ENCODE results near the gene ADAMTS14. TPM values are rescaled to one million over a fixed set of nuclear protein-coding genes. Genes with fewer than 3 reads are reported as not detected.
A peak's percentile ranks its signal among the peaks of the same experiment; 100 is the strongest.

The ADAMTS14 gene
- total RNA-seq, 1 donor from 2014 or later, result 29.8 TPM

DNA sequence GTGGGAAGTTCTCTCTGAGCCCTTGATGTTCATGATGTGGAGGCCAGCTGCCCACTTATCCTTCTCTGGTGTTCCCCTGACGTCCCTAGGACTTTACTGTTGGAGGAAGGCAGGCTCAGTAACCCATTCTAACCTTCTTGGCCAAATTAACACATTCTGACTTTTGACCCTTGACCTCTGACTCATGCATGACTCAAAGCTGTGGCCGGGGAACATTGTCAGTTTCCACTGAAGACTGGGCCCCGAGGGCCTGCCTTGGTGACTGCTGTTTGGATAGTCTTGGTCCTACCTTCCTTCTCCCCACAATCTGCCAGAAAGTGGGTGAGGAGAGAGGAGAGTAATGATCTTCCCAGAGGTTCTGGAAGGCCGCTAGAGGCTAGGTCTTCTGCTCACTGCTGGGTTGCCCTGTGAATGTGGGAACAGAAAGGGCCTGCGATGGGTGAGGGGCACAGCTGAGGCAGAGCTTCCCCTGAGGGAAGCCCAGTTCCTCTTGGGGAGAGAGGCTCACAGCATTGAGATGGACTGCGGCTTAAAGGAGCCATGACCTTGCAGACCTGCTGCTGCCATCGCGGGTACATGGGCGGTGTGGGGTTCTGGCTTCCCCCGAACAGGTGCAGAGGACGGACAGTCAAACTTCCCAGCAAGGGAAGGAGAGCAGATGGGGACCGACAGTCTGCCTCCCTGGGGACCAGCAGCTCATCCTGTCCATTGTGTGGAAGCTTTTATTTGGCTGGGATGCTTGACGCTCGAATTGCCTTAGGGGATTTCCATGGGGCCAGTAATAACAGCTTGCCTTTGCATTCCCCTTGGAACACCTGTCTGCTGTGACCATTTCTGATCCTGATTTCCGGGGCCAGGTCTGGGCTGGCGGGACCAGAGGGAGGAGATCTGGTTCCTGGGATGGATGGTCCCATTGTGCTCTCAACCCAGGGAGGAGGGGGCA lies 43.8 kb downstream of the ADAMTS14 start:
- TF ChIP-seq, protein P1, sequence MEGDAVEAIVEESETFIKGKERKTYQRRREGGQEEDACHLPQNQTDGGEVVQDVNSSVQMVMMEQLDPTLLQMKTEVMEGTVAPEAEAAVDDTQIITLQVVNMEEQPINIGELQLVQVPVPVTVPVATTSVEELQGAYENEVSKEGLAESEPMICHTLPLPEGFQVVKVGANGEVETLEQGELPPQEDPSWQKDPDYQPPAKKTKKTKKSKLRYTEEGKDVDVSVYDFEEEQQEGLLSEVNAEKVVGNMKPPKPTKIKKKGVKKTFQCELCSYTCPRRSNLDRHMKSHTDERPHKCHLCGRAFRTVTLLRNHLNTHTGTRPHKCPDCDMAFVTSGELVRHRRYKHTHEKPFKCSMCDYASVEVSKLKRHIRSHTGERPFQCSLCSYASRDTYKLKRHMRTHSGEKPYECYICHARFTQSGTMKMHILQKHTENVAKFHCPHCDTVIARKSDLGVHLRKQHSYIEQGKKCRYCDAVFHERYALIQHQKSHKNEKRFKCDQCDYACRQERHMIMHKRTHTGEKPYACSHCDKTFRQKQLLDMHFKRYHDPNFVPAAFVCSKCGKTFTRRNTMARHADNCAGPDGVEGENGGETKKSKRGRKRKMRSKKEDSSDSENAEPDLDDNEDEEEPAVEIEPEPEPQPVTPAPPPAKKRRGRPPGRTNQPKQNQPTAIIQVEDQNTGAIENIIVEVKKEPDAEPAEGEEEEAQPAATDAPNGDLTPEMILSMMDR (IDR thresholded peaks at IDR 0.05; ENCODE audit: partially characterized antibody, unreplicated experiment), result no peak
- Mint-ChIP-seq H3K4me1 (ENCODE audit: low read depth, unreplicated experiment) (peaks cover 54% of the 10 kb centered on the region), H3K4me3 (ENCODE audit: unreplicated experiment) (peak overlapping the region; percentile 72), H3K27ac (ENCODE audit: unreplicated experiment) (peak overlapping the region; percentile 98), H3K36me3 (ENCODE audit: unreplicated experiment) (no peaks in the 10 kb centered on the region), H3K27me3 (ENCODE audit: unreplicated experiment) (peaks cover 27% of the 10 kb centered on the region), H3K9me3 (ENCODE audit: unreplicated experiment) (peaks cover 21% of the 10 kb centered on the region)
- DNase-seq, result peak; percentile 80

DNA sequence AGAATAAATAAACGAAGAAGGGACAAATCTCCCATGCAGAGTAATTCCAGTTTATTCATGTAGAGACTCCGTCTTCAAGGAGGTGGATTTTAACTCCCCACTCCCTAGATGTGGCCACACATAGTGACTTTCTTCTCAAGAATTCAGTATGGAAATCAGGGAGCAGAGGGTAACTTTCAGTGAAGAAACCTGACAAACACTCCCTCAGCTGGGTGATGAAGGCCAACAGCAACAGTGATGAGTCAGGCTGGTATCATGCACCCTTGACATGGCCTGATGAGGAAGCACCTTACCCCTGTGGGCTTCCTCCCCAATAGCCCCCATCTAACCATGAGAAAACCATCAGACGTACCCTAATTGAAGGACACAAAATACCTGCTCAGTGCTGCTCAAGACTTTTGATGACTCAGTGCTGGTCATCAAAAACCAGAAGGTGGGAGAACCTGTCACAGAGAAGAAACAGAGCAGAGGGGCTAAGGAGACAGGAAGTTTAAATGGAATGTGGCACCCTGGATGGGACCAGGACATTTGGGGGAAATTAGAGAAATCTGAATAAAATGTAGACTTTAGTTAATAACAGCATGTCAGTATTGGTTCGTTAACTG lies 50.6 kb downstream of the ADAMTS14 start:
- no peaks in the 10 kb centered on the region for H3K36me3 Mint-ChIP-seq (ENCODE audit: unreplicated experiment)
- TF ChIP-seq, protein P1 (IDR thresholded peaks at IDR 0.05; ENCODE audit: partially characterized antibody, unreplicated experiment), result no peak
- H3K9me3 Mint-ChIP-seq (ENCODE audit: unreplicated experiment), result peaks cover 7% of the 10 kb centered on the region
- peak overlapping the region; percentile 43 for H3K27ac Mint-ChIP-seq (ENCODE audit: unreplicated experiment)
- H3K4me3 Mint-ChIP-seq (ENCODE audit: unreplicated experiment), result no peak overlapping the region
- peaks cover 2% of the 10 kb centered on the region for H3K27me3 Mint-ChIP-seq (ENCODE audit: unreplicated experiment)
- peaks cover 11% of the 10 kb centered on the region for H3K4me1 Mint-ChIP-seq (ENCODE audit: low read depth, unreplicated experiment)
- no peak for DNase-seq

DNA sequence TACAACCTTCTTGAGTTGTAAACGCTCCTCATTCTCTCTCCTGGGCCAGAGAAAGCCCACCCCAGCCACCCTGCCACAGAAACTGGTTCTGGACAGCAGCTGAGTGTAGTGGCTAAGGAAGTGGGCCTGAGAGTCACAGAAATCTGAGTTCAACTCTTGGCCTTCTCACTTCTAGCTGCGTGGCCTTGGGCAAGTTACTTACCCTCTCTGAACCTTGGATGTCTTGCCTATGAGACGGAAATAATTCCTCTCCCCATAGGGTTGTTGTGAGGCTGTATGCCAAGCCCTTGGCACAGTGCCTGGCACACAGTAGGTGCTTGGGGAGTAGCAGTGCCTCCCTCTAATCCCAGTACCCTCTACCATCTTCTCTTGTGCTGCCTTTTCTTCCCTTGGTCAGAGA lies 51.5 kb downstream of the ADAMTS14 start:
- DNase-seq, result no peak
- TF ChIP-seq, protein P1 (IDR thresholded peaks at IDR 0.05; ENCODE audit: partially characterized antibody, unreplicated experiment), result no peak
- H3K4me1 Mint-ChIP-seq (ENCODE audit: low read depth, unreplicated experiment), result peaks cover 9% of the 10 kb centered on the region
- H3K9me3 Mint-ChIP-seq (ENCODE audit: unreplicated experiment), result peaks cover 9% of the 10 kb centered on the region
- peaks cover 2% of the 10 kb centered on the region for H3K27me3 Mint-ChIP-seq (ENCODE audit: unreplicated experiment)
- H3K4me3 Mint-ChIP-seq (ENCODE audit: unreplicated experiment), result no peak overlapping the region
- H3K36me3 Mint-ChIP-seq (ENCODE audit: unreplicated experiment), result no peaks in the 10 kb centered on the region
- H3K27ac Mint-ChIP-seq (ENCODE audit: unreplicated experiment), result no peak overlapping the region

DNA sequence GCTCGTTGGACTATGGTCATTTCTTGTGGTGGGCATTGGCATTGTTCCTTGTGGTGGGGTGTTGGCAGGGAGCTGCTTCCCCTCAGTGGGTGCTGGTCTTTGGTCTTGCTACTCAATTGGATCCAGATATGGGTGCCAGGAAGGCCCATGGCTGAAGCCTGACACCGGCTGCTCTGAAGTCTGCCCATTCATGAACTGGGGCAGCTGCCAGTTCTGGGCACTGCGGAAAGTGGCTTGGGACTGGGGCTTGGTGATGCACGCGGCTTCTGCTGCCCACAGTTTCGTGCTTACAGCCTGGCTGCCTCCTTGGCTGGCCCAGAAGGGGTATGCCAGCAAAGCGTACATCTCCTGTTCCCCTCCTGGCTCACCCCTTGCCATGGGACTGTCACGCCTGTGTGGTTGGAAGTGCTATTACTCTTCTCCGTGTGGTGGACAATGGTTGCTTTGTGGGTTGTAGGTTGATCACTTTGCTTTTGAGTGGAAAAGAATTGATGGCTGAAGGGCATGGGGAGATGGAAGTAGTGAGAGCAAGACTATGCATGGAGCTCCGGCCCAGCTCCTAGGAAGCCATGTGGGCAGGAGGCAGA lies 54.7 kb downstream of the ADAMTS14 start:
- no peak overlapping the region for H3K27ac Mint-ChIP-seq (ENCODE audit: unreplicated experiment)
- TF ChIP-seq, protein P1 (IDR thresholded peaks at IDR 0.05; ENCODE audit: partially characterized antibody, unreplicated experiment), result no peak
- H3K27me3 Mint-ChIP-seq (ENCODE audit: unreplicated experiment), result peaks cover 2% of the 10 kb centered on the region
- DNase-seq, result no peak
- H3K4me1 Mint-ChIP-seq (ENCODE audit: low read depth, unreplicated experiment), result peaks cover 17% of the 10 kb centered on the region
- no peak overlapping the region for H3K4me3 Mint-ChIP-seq (ENCODE audit: unreplicated experiment)
- H3K9me3 Mint-ChIP-seq (ENCODE audit: unreplicated experiment), result peaks cover 11% of the 10 kb centered on the region
- no peaks in the 10 kb centered on the region for H3K36me3 Mint-ChIP-seq (ENCODE audit: unreplicated experiment)

Measured in glutamatergic neuron (in vitro differentiated cells).